Stimulated activated CD4-positive, alpha-beta T cell treated with anti-CD3 and anti-CD28 coated beads, Interleukin-1b, Interleukin-23, amount 100 ng/mL, for 48 hours (primary cell): ENCODE measurements around the gene CORO1C.
A peak's percentile ranks its signal among the peaks of the same experiment; 100 is the strongest.

Source experiments
- DNase-seq: peaks from one replicate; pipeline ENCODE4 v3.0.0-alpha.2; 2020

CORO1C gene

GRCh38 chr12:108696111-108696995 is 35.0 kb downstream of the CORO1C start:
- DNase-seq, result peak; percentile 61

GRCh38 chr12:108694812-108695278 is 36.5 kb downstream of the CORO1C start:
- peak; percentile 48 for DNase-seq

- no peak for DNase-seq
Observed at GRCh38 chr12:108693751-108694150, 37.6 kb downstream of the CORO1C start.

DNA sequence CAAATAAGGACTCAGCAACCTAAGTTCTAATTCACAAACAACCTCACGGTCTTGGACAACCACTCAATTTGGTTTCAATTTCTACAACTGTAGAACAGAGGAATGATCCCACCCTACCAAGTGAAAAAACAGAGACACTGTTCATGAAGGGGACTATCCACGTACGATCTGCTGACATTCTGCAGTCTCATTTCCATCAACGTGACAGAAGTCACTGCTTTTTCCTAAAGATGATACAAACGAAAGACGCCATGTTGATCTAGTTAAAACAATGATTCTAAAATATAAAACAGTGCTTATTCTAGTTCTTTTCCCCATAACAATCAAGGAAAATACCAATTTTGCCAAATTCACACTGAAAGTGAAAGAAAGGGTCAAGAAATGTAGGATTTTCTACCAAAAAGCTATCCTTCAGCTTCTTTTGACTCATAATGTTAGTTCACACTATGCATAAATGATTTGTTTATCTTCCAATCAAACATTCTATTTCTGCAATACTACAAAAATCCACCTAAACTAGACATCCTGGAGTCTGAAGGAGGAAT is 38.1 kb downstream of the CORO1C start:
- no peak for DNase-seq

- DNase-seq, result no peak
Observed at GRCh38 chr12:108691998-108692808, 39.1 kb downstream of the CORO1C start.

GRCh38 chr12:108691175-108691997 is 39.9 kb downstream of the CORO1C start:
- DNase-seq, result peak; percentile 87

DNA sequence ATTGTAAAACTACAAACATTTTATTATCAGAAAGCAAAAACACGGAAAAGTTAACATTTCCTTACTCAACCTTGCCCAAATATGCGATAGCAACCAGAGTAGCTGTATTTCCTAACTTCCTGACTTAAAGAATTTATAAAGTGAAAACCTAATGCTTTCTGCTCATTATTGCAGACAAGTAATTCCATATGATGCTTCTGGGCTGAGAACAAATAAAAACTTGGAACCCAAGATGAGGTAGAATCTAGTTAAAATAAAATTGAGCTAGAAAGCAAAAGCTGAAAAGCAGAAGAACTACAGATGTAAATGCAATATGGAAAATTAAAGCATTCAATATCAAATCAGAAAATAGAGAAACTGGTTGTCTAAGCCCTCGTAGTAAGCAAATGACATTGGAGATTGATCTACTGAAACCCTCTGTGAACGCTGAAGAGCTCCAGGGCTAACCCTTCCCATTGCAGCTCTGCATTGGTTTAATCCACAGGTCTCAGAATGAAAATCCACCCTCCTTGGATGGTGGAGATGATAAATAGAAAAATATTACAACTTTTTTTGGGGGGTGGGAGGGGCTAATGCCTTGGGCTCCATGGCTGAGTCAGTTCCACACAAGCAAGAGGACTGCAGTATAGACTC is 40.7 kb downstream of the CORO1C start:
- no peak for DNase-seq

DNA sequence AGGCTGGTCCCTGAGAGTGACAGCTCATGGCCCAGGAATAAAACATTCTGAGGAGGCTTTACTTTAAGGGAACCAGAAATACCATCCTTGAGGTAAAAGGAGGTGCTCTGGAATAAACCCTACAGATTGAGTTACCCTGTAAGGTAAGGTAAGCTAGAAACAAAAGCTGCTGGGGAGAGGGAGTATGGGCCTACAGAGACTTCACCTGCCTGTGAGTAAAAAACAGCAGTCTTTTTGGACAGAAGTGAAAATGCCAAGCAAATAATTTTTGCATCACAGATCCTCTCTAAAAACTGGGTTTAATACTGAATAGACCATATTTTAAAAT is 41.2 kb downstream of the CORO1C start:
- DNase-seq, result no peak

DNA sequence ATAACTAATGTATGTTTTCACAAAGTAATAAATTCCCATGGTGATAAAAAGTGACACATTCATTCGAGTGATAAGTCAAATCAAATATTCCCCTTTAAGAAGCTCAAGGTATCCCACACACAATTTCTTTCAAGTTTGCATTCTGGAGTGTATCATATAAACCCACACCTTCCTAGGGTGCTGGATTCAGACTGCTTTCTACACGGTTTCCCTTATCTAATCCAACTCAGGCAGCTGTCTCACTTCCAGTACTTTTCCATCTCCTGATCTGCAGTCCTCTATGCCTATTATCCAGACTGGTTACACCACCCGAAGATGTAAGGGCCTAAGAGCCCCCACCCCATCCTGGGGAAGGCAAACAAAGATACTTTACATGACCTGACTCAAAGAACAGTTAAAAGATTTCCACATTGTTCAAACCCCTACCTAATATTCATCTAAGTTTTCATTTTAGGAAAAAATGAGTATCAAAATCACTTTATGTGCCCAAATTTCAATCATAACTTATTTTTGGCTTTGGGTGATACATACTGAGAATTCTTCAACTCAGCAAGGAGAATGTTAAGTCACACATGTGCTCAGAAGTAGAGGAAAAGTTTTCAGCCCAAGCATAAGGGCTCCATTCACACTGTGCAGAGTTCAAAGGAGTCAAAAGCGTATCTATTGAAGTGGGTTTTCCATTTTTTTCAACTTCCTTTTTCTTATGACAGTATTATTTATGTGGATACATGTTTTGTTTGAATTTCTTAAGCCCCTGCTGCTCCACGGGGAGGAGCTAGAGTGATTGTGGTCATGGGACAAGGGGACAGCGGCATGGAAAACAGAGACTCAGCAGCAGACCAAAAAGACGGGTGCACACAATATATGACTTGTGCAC is 41.8 kb downstream of the CORO1C start:
- peak; percentile 47 for DNase-seq

DNA sequence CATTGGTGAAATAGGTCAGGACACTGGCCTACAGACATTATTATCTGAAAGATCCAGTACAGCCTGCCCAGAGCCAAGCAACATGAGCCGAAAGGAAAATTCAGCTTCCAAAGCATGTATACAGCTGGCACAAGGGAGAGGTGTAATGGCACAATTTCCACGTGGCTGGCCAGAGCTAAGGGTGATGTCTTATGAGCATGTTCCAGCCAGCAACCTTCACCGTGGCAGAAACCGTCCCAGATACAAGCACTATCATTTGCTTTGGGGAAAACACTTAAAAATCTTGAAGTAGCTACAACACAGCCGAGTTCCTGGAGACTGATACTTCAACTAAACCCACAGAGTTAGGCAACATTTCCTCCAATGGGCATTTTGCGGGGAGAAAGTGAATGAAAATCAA is 44.5 kb downstream of the CORO1C start:
- DNase-seq, result no peak

DNA sequence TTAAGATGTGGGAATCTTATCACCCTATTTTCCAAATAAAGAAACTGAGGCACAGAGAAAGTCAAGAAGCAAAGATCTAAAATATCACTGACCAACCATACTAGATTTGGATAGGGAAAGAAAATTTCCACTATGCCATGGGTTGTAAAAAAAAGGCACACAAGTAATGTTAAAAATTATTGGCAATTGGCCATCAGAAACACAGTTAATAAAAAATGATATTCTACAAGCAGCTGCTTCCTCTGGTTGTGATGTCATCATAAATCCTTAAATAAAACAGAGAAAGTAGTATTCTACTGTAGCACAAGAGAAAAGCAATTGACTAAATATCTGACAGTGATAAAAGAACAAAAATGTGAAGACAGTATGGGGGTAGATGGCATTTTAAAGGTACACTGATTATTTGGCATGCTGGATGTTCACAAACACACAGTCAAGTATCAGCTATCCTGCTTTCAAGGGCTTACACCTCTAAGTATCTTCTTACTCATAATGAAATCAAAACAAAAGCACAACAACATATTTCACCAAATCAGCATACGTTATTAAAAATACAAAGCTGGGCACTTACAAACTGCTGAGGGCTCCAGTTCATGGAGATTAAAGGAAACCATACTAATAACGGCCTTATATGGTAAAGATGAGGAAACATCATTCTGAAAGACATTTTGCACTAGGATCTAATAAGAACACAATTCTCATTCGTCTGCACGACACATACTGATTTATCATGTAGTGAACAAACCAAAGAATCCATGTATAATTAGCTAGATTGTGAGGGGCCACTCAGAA is 45.7 kb downstream of the CORO1C start:
- DNase-seq, result no peak

DNA sequence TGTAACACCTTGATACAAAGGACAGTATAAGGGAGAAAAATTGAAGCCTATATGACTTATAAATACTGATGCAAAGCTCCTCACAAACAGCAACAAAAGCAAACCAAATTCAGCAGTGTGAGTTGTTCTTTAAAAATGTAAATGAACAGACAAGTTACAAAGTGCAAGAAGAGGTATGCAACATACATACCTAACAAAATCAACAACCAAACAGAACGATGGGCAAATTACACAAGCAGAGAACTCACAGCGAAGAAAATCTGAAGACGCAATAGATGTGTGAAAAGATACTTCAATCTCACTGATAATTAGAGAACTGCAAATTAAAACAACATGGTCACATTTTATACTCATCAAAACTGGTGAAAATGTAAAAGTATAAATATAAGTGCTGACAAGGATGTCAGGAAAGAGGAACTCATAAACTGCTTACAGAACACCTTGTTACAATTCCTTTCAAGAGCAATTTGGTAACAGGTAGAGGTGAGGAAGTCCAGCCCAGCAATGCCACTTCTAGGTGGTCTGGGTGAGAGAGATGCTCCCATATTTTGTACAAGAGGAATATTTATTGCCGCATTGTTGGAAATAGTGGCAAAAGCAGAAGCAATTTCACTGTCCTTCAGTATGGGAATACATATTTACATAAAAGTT is 47.3 kb downstream of the CORO1C start:
- DNase-seq, result no peak

DNA sequence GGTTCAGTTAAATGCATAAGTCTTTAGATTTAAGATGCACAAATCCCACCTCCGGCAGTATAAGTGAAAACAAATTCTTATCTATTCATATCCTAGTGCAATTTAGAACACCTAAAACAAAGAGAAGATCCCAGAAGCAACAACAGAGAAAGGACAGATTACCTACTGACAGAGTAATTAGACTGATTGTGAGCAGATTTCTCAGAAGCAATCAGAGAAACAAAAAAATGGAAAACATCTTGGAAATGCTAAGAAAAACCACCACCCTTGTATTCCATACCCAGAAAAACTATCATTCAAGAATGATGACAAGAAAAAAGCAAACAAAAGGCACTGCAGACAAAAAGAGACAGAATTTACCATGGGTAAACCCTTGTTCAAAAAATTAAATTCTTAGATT is 50.0 kb downstream of the CORO1C start:
- DNase-seq, result no peak

GRCh38 chr12:108679106-108679681 is 52.1 kb downstream of the CORO1C start:
- DNase-seq, result no peak

DNA sequence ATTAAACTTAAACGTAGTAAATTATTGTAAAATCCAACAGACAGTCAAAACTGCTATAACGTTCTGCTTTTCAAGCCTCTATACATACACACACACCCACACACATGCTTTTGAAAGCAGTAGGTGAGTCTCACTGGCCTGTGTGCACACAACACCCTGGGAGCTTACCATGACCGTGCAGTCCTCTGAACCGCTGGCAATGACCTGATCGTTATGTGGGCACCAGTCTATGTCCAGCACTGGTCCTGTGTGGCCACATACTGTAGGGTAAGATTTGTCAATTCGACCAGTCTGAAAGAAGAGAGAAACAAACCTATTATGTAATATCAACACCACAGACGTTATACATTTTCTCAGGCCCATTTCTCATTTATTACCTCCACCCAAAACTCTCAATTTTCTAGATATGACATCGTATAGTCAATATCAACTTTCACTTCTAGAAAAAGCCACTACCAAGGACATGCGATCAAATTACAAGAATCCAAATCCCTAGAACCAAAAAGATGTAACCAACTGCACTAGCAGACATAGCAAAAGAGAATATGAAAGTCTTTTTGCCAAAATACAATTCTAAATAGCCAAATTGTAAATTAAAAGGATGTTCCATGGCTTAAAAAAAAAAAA is 53.1 kb downstream of the CORO1C start:
- no peak for DNase-seq

DNA sequence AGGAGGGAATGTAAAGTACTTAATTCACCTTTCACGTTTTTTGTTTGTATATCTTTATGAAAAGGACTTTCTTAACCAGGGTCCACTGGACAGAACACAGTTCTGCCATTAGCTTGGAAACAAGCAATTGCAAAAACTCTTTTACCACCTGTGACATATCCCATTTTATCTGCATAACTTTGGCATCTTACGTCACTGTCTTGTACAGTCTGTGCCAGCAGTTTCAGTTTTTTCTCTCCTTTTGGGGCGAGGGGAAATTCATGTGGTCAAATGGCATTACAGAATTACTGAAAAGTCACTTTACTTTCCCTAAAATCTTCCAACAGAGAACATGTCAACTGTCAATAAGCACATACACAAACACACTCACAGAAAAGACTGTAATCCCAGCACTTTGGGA is 53.9 kb downstream of the CORO1C start:
- no peak for DNase-seq

DNA sequence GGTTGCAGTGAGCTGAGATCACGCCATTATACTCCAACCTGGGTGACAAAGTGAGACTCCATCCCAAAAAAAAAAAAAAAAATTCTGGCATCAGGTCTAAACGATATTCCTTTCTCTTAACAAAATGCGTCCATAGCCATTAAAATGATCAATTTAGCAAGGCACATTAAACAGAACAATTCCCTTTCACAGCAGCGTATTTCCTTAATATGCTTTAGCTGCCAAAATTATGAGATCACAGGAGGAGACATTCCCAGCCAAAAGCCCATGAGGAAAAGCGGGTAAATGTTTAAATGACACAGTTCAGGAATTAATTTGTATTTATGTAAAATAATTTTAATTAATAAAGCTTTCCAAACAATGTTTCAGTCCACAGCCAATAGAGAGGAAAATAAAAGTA is 54.6 kb downstream of the CORO1C start:
- no peak for DNase-seq

GRCh38 chr12:108675792-108676191 is 55.5 kb downstream of the CORO1C start:
- DNase-seq, result no peak

- DNase-seq, result no peak
Observed at GRCh38 chr12:108672054-108672453, 59.3 kb downstream of the CORO1C start.
